GM23248 (cell line): ENCODE data around the gene ASPHD2. TPM values are rescaled to one million over a fixed set of nuclear protein-coding genes. Genes with fewer than 3 reads are reported as not detected.

Experiments
- DNase-seq: peaks from one replicate; pipeline ENCODE4 v3.0.0-alpha.2; 2015
- H2AFZ ChIP-seq: fragments of 200-600 bp; sonication (generic); 2 replicates; pipeline ENCODE4 v1.6.1; 2016; ENCODE audit warnings: antibody characterized with exemption
- H3F3A ChIP-seq: fragments of 200-600 bp; sonication (generic); 2 replicates; pipeline ENCODE4 v1.6.1; 2016; ENCODE audit warnings: mild to moderate bottlenecking, antibody characterized with exemption, mixed run types; ENCODE audit not compliant: insufficient read depth
- H3K27ac ChIP-seq: fragments of 200-600 bp; sonication (generic); 2 replicates; pipeline ENCODE4 v1.5.1; 2016; ENCODE audit warnings: mild to moderate bottlenecking
- H3K27me3 ChIP-seq: fragments of 200-600 bp; sonication (generic); replicated peaks from 2 replicates; pipeline ENCODE4 v1.6.1; 2016; ENCODE audit warnings: mild to moderate bottlenecking; ENCODE audit not compliant: insufficient read depth
- H3K36me3 ChIP-seq: fragments of 200-600 bp; sonication (generic); 2 replicates; pipeline ENCODE4 v1.6.1; 2016; ENCODE audit warnings: low read depth, mild to moderate bottlenecking
- H3K4me1 ChIP-seq: fragments of 200-600 bp; sonication (generic); 2 replicates; pipeline ENCODE4 v1.6.1; 2016; ENCODE audit warnings: mild to moderate bottlenecking; ENCODE audit not compliant: insufficient read depth
- H3K4me2 ChIP-seq: fragments of 200-600 bp; sonication (generic); one replicate; pipeline ENCODE4 v1.6.1; 2016; ENCODE audit warnings: mild to moderate bottlenecking; ENCODE audit not compliant: unreplicated experiment
- H3K4me3 ChIP-seq: fragments of 200-600 bp; sonication (generic); 2 replicates; pipeline ENCODE4 v1.5.1; 2016; ENCODE audit warnings: mild to moderate bottlenecking
- H3K79me2 ChIP-seq: fragments of 200-600 bp; sonication (generic); 2 replicates; pipeline ENCODE4 v1.6.1; 2016; ENCODE audit warnings: mild to moderate bottlenecking; ENCODE audit not compliant: insufficient read depth
- H3K9ac ChIP-seq: fragments of 200-600 bp; sonication (generic); 2 replicates; pipeline ENCODE4 v1.6.1; 2016; ENCODE audit warnings: mild to moderate bottlenecking
- H3K9me2 ChIP-seq: fragments of 200-600 bp; sonication (generic); 2 replicates; pipeline ENCODE4 v1.6.1; 2016; ENCODE audit warnings: mixed run types, mild to moderate bottlenecking, moderate library complexity; ENCODE audit not compliant: insufficient read depth
- H3K9me3 ChIP-seq: fragments of 200-600 bp; sonication (generic); one replicate; pipeline ENCODE4 v1.6.1; 2017; ENCODE audit warnings: low read depth
- H4K20me1 ChIP-seq: fragments of 200-600 bp; sonication (generic); 2 replicates; pipeline ENCODE4 v1.6.0; 2016; ENCODE audit not compliant: insufficient read depth
- EZH2 ChIP-seq: fragments of 200-600 bp; sonication (generic); IDR thresholded peaks from 2 replicates; pipeline ENCODE4 v1.6.1; 2018; ENCODE audit warnings: antibody characterized with exemption, mild to moderate bottlenecking; ENCODE audit not compliant: insufficient read depth, poor library complexity, severe bottlenecking
- EZH2phosphoT487 ChIP-seq: fragments of 200-600 bp; sonication (generic); IDR thresholded peaks from 2 replicates; pipeline ENCODE4 v1.6.1; 2018; ENCODE audit warnings: antibody characterized with exemption, moderate library complexity, mild to moderate bottlenecking, low read depth; ENCODE audit not compliant: insufficient read depth
- WGBS, 2 experiments: methylation state at CpG; one replicate each; pipeline ENCODE4 v1.1.6; 2015 to 2017; ENCODE audit warnings: low lambda C conversion rate in 2 of 2, low coverage in 1 of 2; ENCODE audit errors: missing lambda C conversion rate in 2 of 2; 5-methylcytosine and 5-hydroxymethylcytosine counted together
- in situ Hi-C: fragments of 300-500 bp; cut with MboI; formaldehyde crosslinking; loops from 2 replicates; pipeline ENCODE4 v1.15.0; 2020
- polyA plus RNA-seq: library from polyadenylated mRNA; unstranded; fragments of >200 nt; fragmentation: Nextera tagmentation; extraction: Ambion mirVana; gene quantifications from 2 replicates; pipeline ENCODE4 v1.2.1, GENCODE V29; 2016
- total RNA-seq: library from RNA; depleted of rRNA; stranded (reverse); fragments of >200 nt; shearing (Covaris generic); gene quantifications from 2 replicates; pipeline ENCODE4 v1.2.3, GENCODE V29; 2014

ASPHD2 gene
- total and polyA plus RNA-seq, 2 experiments from 2014 or later, result 0.73 to 1.8 TPM

DNA sequence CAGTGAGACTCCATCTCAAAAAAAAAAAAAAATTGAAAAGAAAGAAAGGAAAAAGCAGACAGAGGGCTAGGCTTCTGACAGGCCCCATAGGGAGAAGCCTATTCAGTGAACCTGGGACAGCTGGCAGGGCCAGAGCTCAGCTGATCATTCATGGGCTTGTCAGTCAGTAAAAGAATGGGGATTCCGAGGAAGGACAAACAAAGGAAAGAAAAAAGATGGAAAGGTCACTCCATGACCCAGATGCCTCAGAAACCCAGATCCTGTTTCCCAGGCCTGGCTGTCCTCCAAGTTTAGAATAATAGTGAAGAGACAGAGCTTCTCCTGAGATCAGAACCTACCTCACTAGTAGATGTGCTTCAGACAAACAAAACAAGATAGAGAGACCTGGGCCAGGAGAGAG is 34.3 kb upstream of the ASPHD2 start:
- Histone ChIP-seq H4K20me1 (no peaks in the 10 kb centered on the region), H3K9me3 (no peaks in the 10 kb centered on the region), H3K27ac (no peak overlapping the region), H3K4me3 (no peak overlapping the region), H3K79me2 (no peaks in the 10 kb centered on the region), H3K27me3 (peaks cover 9% of the 10 kb centered on the region; the same call in 1 of the 2 replicates), H3K4me2 (no peak overlapping the region), H3F3A (peaks cover 8% of the 10 kb centered on the region; the same call in 1 of the 2 replicates), H3K9me2 (no peaks in the 10 kb centered on the region), H3K4me1 (peaks cover 5% of the 10 kb centered on the region; the same call in 1 of the 2 replicates), H2AFZ (no peak overlapping the region), H3K36me3 (no peaks in the 10 kb centered on the region), H3K9ac (no peak overlapping the region)
- TF ChIP-seq EZH2phosphoT487, result no peak
- DNase-seq, result no peak
- WGBS, 2 experiments, result 29 to 43% methylated on average over 1 of the region's 1 CpG
- in situ Hi-C loops, result no loop called here

DNA sequence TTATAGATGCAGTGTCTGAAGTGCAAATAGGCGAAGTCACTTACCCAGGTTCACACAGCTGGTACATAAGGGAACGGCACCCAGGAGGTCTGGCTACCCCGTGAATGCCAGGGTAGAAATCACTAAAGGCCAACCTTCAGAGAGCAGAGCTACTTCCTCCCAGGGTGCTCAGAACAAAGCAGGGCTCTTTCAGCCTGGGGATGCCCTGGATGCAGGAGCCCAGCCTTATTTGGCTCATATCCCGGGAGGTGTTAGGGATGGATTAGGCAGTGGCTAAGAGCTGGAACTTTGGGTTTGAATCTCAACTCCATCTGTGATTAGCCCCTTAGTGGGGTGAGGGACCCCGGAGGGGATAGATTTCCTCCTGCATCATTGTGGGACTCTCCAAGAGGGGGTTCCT is 33.1 kb upstream of the ASPHD2 start:
- in situ Hi-C loops, result no loop called here

DNA sequence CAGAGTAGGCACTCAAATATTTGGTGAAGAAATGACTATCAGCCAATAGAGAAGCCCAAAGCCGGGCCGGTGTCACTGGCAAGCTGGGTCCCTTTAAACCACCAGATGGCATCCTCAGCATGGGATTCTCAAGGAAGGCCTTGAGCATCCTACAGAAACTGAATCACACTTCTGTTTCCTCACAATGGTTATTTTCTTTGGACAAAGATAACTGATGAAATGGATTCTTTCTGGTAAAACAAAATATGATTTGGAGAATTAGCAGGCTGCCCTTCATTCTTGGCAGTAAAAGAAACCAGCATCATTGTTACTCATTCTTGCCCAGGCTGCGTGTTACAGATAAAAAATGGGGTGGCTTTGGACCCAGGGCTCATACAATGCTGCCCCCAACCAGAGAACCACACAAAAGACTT is 30.3 kb upstream of the ASPHD2 start:
- in situ Hi-C loops, result no loop called here
- H3K4me2 ChIP-seq, result no peak overlapping the region
- no peak overlapping the region for H3K9ac ChIP-seq
- no peak overlapping the region for H3K4me3 ChIP-seq
- peaks cover 5% of the 10 kb centered on the region; the same call in 1 of the 2 replicates for H3K4me1 ChIP-seq
- WGBS, 2 experiments, result 12 to 15% methylated on average over 3 of the region's 3 CpGs
- H3K9me2 ChIP-seq, result no peaks in the 10 kb centered on the region
- TF ChIP-seq EZH2, result no peak
- TF ChIP-seq EZH2phosphoT487, result no peak
- H3K9me3 ChIP-seq, result no peaks in the 10 kb centered on the region
- peaks cover 8% of the 10 kb centered on the region; the same call in 1 of the 2 replicates for H3F3A ChIP-seq
- H2AFZ ChIP-seq, result peak overlapping the region; percentile 62
- DNase-seq, result peak; percentile 91
- peak overlapping the region; percentile 39 for H3K27ac ChIP-seq
- H3K27me3 ChIP-seq, result peaks cover 18% of the 10 kb centered on the region; the same call in 1 of the 2 replicates
- H3K79me2 ChIP-seq, result no peaks in the 10 kb centered on the region
- H3K36me3 ChIP-seq, result no peaks in the 10 kb centered on the region
- H4K20me1 ChIP-seq, result no peaks in the 10 kb centered on the region

More for the DNA sequence above, 33.1 kb upstream of the ASPHD2 start:
- TF ChIP-seq EZH2phosphoT487 (no peak), EZH2 (no peak)
- H3K79me2 ChIP-seq, result no peaks in the 10 kb centered on the region
- no peaks in the 10 kb centered on the region for H3K9me2 ChIP-seq
- H3K9me3 ChIP-seq, result no peaks in the 10 kb centered on the region
- WGBS, 2 experiments, result 33 to 51% methylated on average over 5 of the region's 5 CpGs
- H3K9ac ChIP-seq, result no peak overlapping the region
- no peak overlapping the region for H3K27ac ChIP-seq
- DNase-seq, result no peak
- peaks cover 5% of the 10 kb centered on the region; the same call in 1 of the 2 replicates for H3K4me1 ChIP-seq
- no peak overlapping the region for H2AFZ ChIP-seq
- peaks cover 9% of the 10 kb centered on the region; the same call in 1 of the 2 replicates for H3K27me3 ChIP-seq
- H3F3A ChIP-seq, result peaks cover 8% of the 10 kb centered on the region; the same call in 1 of the 2 replicates
- no peak overlapping the region for H3K4me3 ChIP-seq
- H4K20me1 ChIP-seq, result no peaks in the 10 kb centered on the region
- H3K36me3 ChIP-seq, result no peaks in the 10 kb centered on the region
- H3K4me2 ChIP-seq, result no peak overlapping the region

DNA sequence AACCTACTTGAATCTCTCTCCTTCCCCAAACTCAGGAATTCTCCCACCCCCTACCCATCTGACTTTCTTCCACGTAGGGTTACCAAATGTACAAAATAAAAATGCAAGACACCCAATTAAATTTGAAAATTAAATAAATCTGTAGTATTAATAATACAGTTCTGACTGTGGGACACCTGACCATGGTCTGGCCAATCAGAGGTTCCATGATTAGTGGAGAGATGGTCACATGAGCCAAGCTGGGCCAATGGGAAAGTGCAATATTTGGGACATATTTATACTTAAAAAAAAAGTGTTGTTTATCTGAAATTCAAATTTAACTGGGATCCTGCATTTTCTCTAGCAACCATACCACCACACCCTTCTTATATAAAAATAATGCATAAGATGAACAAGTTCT is 29.8 kb upstream of the ASPHD2 start:
- 2 to 5% methylated on average over 1 of the region's 1 CpG for WGBS, 2 experiments
- Histone ChIP-seq H3K9me2 (no peaks in the 10 kb centered on the region), H2AFZ (peak overlapping the region; percentile 62), H3K9ac (no peak overlapping the region), H4K20me1 (no peaks in the 10 kb centered on the region), H3K36me3 (no peaks in the 10 kb centered on the region), H3F3A (peaks cover 8% of the 10 kb centered on the region; the same call in 1 of the 2 replicates), H3K4me3 (no peak overlapping the region), H3K4me2 (no peak overlapping the region), H3K27me3 (peaks cover 22% of the 10 kb centered on the region; the same call in 1 of the 2 replicates), H3K79me2 (no peaks in the 10 kb centered on the region), H3K4me1 (peaks cover 5% of the 10 kb centered on the region; the same call in 1 of the 2 replicates), H3K27ac (peak overlapping the region; percentile 39), H3K9me3 (no peaks in the 10 kb centered on the region)
- in situ Hi-C loops, result no loop called here
- peak; percentile 52 for DNase-seq
- TF ChIP-seq EZH2phosphoT487 (no peak), EZH2 (no peak)
